ENCODE results near the gene PRKCE.

- no peak for TF ChIP-seq CTCF (IDR thresholded peaks at IDR 0.05)
- no peak for TF ChIP-seq POLR2A (IDR thresholded peaks at IDR 0.05)
- no peak for TF ChIP-seq POLR2AphosphoS5 (IDR thresholded peaks at IDR 0.05)
- TF ChIP-seq EP300 (IDR thresholded peaks at IDR 0.05): no peak
These were observed 536.7 kb downstream of the PRKCE start for GRCh38 chr2:46188041-46188716.

Data from sigmoid colon (tissue), 4 donors.